ENCODE data around the gene TRPM6. TPM values are rescaled to one million over a fixed set of nuclear protein-coding genes. Genes with fewer than 3 reads are reported as not detected.

TRPM6 gene
- total RNA-seq, 1 donor = under 0.01 TPM

DNA sequence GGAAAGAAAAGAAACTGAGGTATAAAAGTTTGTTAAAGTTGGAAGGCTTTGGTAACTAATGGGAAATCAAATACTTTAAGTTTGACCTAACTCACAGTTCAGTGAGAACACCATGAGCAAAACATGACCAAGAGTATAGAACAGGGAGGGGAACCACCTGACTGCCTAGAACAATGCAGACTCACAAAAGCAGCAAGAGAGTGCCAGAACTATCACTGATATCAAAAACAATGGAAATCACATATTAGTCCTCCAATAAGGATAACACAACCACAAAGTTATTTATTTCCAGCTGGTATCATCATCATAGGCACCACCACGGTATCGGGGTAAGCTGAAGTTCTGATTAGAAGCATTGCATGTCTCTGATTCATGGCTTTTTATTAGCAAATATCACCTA is 77.5 kb downstream of the TRPM6 start:
- no peak overlapping the region for H3K4me3 ChIP-seq (ENCODE audit: insufficient read depth, low read length)
- no peaks in the 10 kb centered on the region for H3K36me3 ChIP-seq (ENCODE audit: insufficient read depth, low read length)
- no peaks in the 10 kb centered on the region for H3K9me3 ChIP-seq (ENCODE audit: low read depth, low read length)
- H3K27ac ChIP-seq (ENCODE audit: low read depth, low read length) = no peak overlapping the region
- TF ChIP-seq, protein P1, sequence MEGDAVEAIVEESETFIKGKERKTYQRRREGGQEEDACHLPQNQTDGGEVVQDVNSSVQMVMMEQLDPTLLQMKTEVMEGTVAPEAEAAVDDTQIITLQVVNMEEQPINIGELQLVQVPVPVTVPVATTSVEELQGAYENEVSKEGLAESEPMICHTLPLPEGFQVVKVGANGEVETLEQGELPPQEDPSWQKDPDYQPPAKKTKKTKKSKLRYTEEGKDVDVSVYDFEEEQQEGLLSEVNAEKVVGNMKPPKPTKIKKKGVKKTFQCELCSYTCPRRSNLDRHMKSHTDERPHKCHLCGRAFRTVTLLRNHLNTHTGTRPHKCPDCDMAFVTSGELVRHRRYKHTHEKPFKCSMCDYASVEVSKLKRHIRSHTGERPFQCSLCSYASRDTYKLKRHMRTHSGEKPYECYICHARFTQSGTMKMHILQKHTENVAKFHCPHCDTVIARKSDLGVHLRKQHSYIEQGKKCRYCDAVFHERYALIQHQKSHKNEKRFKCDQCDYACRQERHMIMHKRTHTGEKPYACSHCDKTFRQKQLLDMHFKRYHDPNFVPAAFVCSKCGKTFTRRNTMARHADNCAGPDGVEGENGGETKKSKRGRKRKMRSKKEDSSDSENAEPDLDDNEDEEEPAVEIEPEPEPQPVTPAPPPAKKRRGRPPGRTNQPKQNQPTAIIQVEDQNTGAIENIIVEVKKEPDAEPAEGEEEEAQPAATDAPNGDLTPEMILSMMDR (IDR thresholded peaks at IDR 0.05; ENCODE audit: extremely low read depth, low read depth, low read length) = no peak
- no peaks in the 10 kb centered on the region for H4K20me1 ChIP-seq (ENCODE audit: insufficient read depth, low read length)
- no peak overlapping the region for H2AFZ ChIP-seq (ENCODE audit: low read length)
- H3K27me3 ChIP-seq (ENCODE audit: insufficient read depth, low read length) = no peaks in the 10 kb centered on the region
- H3K4me1 ChIP-seq (ENCODE audit: insufficient read depth, low read length) = no peaks in the 10 kb centered on the region
- DNase-seq (ENCODE audit: insufficient read length, low spot score, missing footprints) = no peak
- no peak overlapping the region for H3K4me2 ChIP-seq (ENCODE audit: insufficient read depth, low read length)
- H3K79me2 ChIP-seq (ENCODE audit: insufficient read depth, low read length) = no peaks in the 10 kb centered on the region

DNA sequence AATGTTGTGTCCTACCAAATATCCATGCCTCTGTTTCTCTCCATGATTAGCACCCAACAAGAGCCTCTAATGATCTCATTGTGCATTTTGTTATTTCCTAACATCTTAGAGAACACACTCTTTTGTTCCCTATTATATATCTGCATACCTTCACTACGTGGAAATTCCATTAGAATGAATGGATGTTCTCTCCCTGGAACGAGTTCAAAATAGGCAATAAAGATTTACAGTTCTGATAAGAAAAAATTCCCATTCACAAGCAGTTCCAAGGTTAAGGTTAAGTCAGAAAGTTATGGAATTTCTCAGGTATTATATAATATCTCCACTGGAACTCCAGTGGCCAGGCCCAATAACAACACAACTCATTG is 83.7 kb downstream of the TRPM6 start:
- H2AFZ ChIP-seq (ENCODE audit: low read length) = no peak overlapping the region
- H4K20me1 ChIP-seq (ENCODE audit: insufficient read depth, low read length) = no peaks in the 10 kb centered on the region
- no peaks in the 10 kb centered on the region for H3K9me3 ChIP-seq (ENCODE audit: low read depth, low read length)
- no peaks in the 10 kb centered on the region for H3K36me3 ChIP-seq (ENCODE audit: insufficient read depth, low read length)
- no peak overlapping the region for H3K4me2 ChIP-seq (ENCODE audit: insufficient read depth, low read length)
- no peak overlapping the region for H3K27ac ChIP-seq (ENCODE audit: low read depth, low read length)
- H3K27me3 ChIP-seq (ENCODE audit: insufficient read depth, low read length) = no peaks in the 10 kb centered on the region
- no peak overlapping the region for H3K4me3 ChIP-seq (ENCODE audit: insufficient read depth, low read length)
- TF ChIP-seq, protein P1 (IDR thresholded peaks at IDR 0.05; ENCODE audit: extremely low read depth, low read depth, low read length) = no peak
- H3K79me2 ChIP-seq (ENCODE audit: insufficient read depth, low read length) = no peaks in the 10 kb centered on the region
- DNase-seq (ENCODE audit: insufficient read length, low spot score, missing footprints) = no peak
- no peaks in the 10 kb centered on the region for H3K4me1 ChIP-seq (ENCODE audit: insufficient read depth, low read length)

DNA sequence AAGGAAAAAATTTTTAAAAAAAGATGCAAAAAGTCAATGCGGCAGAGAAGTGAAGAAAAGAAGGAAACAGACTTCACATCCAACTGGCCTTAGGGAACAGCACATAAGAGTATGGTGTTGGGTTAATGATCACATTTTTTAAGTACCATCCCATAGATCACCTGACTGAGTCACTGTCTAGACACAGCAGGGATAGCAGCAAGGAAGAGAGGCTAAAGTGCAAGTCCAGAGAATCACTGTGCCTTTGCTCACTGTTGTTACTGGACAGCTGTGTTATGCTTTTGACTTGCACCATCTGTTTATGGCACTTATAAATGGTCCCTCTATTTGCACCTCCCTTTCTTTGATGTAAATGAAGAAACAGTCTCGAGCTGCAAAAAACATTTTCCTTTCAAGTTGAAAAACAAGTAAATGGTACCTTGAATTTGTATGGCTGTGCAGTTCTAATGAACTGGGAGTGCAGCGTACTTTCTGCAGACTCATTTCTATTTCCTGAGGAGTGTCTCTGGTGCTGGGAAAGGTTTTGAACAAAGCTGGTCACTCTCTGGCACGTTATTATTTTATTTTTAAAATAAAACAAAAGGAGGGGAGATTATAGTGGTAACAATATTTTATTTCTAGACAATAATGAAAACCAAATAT is 84.2 kb downstream of the TRPM6 start:
- no peaks in the 10 kb centered on the region for H3K79me2 ChIP-seq (ENCODE audit: insufficient read depth, low read length)
- no peaks in the 10 kb centered on the region for H3K27me3 ChIP-seq (ENCODE audit: insufficient read depth, low read length)
- H3K9me3 ChIP-seq (ENCODE audit: low read depth, low read length) = no peaks in the 10 kb centered on the region
- no peak overlapping the region for H2AFZ ChIP-seq (ENCODE audit: low read length)
- H3K4me3 ChIP-seq (ENCODE audit: insufficient read depth, low read length) = no peak overlapping the region
- DNase-seq (ENCODE audit: insufficient read length, low spot score, missing footprints) = no peak
- H3K4me1 ChIP-seq (ENCODE audit: insufficient read depth, low read length) = no peaks in the 10 kb centered on the region
- H3K4me2 ChIP-seq (ENCODE audit: insufficient read depth, low read length) = no peak overlapping the region
- H4K20me1 ChIP-seq (ENCODE audit: insufficient read depth, low read length) = no peaks in the 10 kb centered on the region
- TF ChIP-seq, protein P1 (IDR thresholded peaks at IDR 0.05; ENCODE audit: extremely low read depth, low read depth, low read length) = no peak
- H3K27ac ChIP-seq (ENCODE audit: low read depth, low read length) = no peak overlapping the region
- no peaks in the 10 kb centered on the region for H3K36me3 ChIP-seq (ENCODE audit: insufficient read depth, low read length)

DNA sequence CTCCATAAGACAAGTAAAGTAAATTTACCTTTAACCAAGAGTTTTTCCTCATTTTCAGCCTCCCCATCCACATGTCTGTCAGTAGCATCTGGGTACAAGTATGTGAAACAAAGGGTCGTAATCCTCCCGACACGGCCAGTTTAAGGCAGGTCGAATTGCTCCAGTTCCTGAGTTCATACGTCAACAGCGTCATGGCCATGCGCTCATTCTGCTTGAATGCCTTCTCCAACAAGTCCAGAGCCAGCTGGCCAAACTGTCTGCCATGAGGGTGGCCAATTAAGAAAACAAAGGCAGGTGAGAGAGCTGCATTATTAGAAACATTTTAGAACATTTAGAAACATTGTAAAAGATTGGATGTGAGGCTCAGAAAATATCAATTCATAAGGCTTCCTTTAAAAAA is 87.5 kb downstream of the TRPM6 start:
- no peaks in the 10 kb centered on the region for H3K36me3 ChIP-seq (ENCODE audit: insufficient read depth, low read length)
- no peaks in the 10 kb centered on the region for H3K9me3 ChIP-seq (ENCODE audit: low read depth, low read length)
- no peak overlapping the region for H3K4me3 ChIP-seq (ENCODE audit: insufficient read depth, low read length)
- H4K20me1 ChIP-seq (ENCODE audit: insufficient read depth, low read length) = no peaks in the 10 kb centered on the region
- no peak for DNase-seq (ENCODE audit: insufficient read length, low spot score, missing footprints)
- H3K79me2 ChIP-seq (ENCODE audit: insufficient read depth, low read length) = no peaks in the 10 kb centered on the region
- H2AFZ ChIP-seq (ENCODE audit: low read length) = no peak overlapping the region
- H3K27ac ChIP-seq (ENCODE audit: low read depth, low read length) = no peak overlapping the region
- no peaks in the 10 kb centered on the region for H3K27me3 ChIP-seq (ENCODE audit: insufficient read depth, low read length)
- H3K4me2 ChIP-seq (ENCODE audit: insufficient read depth, low read length) = no peak overlapping the region
- TF ChIP-seq, protein P1 (IDR thresholded peaks at IDR 0.05; ENCODE audit: extremely low read depth, low read depth, low read length) = no peak
- no peaks in the 10 kb centered on the region for H3K4me1 ChIP-seq (ENCODE audit: insufficient read depth, low read length)

Measured in osteoblast (primary cell).